ENCODE measurements around the gene PGM5. TPM values are rescaled to one million over a fixed set of nuclear protein-coding genes. Genes with fewer than 3 reads are reported as not detected.

Gene PGM5
- total and polyA plus RNA-seq, 2 donors (not counting 3 experiments of a cell fraction or from before 2014, with no cell fraction given): 0.14 to 1.9 TPM

DNA sequence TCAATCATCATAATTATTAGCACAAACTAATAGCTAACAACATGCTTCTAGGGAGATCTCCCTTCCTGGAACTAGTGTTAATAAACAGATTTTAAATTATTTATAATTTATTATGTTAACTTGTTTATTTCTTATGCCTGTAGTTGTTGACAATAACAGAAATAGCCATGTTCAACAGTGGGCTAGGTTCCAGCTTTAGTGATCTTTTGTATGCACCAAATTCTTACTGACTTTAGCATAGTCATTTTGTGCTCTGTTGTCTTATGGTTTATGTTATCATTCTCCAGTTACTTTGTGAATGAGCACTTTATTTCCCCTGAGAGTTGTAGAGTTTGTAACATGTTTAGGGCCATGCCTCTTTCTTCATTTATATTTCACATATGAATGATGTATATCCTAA is 113.7 kb downstream of the PGM5 start:
- Histone ChIP-seq H3K4me1 (ENCODE audit: control insufficient read depth, extremely low read depth, insufficient read depth, low read length) (no peaks in the 10 kb centered on the region), H3K79me2 (ENCODE audit: control insufficient read depth, insufficient read depth, low read length) (no peaks in the 10 kb centered on the region), H3K9me3 (replicated peaks; ENCODE audit: control insufficient read depth, insufficient read depth, low read length) (no peaks in the 10 kb centered on the region), H3K36me3 (ENCODE audit: control insufficient read depth in 2 of 2, extremely low read depth in 1 of 2, insufficient read depth in 2 of 2, low read length in 2 of 2) (no peaks in the 10 kb centered on the region), H3K27me3 (ENCODE audit: control insufficient read depth in 2 of 2, insufficient read depth in 2 of 2, low read length in 2 of 2) (no peaks in the 10 kb centered on the region), H3K4me2 (ENCODE audit: insufficient read depth, low read length) (no peak overlapping the region), H3K9ac (replicated peaks; ENCODE audit: extremely low read depth, insufficient read depth, low read length) (no peak overlapping the region), H3K4me3 (replicated peaks in 1 of 3; ENCODE audit: insufficient read depth in 1 of 3, low read depth in 1 of 3, low read length in 3 of 3) (no peak overlapping the region), H3K27ac (ENCODE audit: insufficient read depth, low read depth, low read length) (no peak overlapping the region), H4K20me1 (replicated peaks; ENCODE audit: control insufficient read depth, extremely low read depth, insufficient read depth, low read length) (no peaks in the 10 kb centered on the region), H3K9me1 (replicated peaks; ENCODE audit: control insufficient read depth, extremely low read depth, insufficient read depth, low read length) (no peaks in the 10 kb centered on the region), H2AFZ (ENCODE audit: low read depth, low read length) (no peak overlapping the region)
- CTCF ChIA-PET: no interaction called here
- BruUV-seq (replicated peaks): no TSS peak
- DNase-seq (ENCODE audit: low read depth, low spot score) (no peak), FAIRE-seq (no peak)
- POLR2A ChIA-PET: no interaction called here
- intact Hi-C loops (cut with micrococcal nuclease): no loop called here
- dilution Hi-C loops (cut with MboI; ENCODE audit: extremely low pct_ligation_motif_present, low sequenced_read_pairs): no loop called here
- TF ChIP-seq POLR2AphosphoS5 (IDR thresholded peaks at IDR 0.05; ENCODE audit: insufficient read depth, low read depth, low read length) (no peak), EZH2 (IDR thresholded peaks at IDR 0.05; ENCODE audit: borderline replicate concordance, low read depth, low read length, severe bottlenecking) (no peak)

DNA sequence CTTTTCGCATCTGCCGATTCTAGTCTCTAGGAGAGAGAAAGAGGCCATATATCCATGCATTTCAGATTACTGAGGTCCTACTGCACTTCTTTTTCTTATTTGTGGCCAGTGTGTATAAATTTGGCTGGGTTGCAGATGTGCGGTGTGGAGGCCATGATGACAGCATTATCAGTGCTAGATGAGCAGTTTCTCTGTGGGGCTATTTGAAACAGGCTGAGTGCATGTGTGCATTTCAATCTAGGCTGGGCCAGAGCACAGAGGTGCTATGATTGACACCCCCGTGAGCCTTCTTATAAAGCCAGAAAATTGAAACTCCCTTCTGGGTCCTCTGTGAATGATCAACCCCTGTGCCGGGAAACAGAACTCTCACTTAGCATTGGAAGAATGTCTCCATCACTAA is 114.2 kb downstream of the PGM5 start:
- H2AFZ ChIP-seq (ENCODE audit: low read depth, low read length): no peak overlapping the region
- no peaks in the 10 kb centered on the region for H3K9me1 ChIP-seq (replicated peaks; ENCODE audit: control insufficient read depth, extremely low read depth, insufficient read depth, low read length)
- dilution Hi-C loops (cut with MboI; ENCODE audit: extremely low pct_ligation_motif_present, low sequenced_read_pairs): no loop called here

More for the DNA sequence above, 114.2 kb downstream of the PGM5 start:
- no peaks in the 10 kb centered on the region for H3K9me3 ChIP-seq (replicated peaks; ENCODE audit: control insufficient read depth, insufficient read depth, low read length)
- no peaks in the 10 kb centered on the region for H3K4me1 ChIP-seq (ENCODE audit: control insufficient read depth, extremely low read depth, insufficient read depth, low read length)
- H3K4me2 ChIP-seq (ENCODE audit: insufficient read depth, low read length): no peak overlapping the region
- no peak overlapping the region for H3K4me3 ChIP-seq (replicated peaks in 1 of 3; ENCODE audit: insufficient read depth in 1 of 3, low read depth in 1 of 3, low read length in 3 of 3)
- no peaks in the 10 kb centered on the region for H3K36me3 ChIP-seq (ENCODE audit: control insufficient read depth in 2 of 2, extremely low read depth in 1 of 2, insufficient read depth in 2 of 2, low read length in 2 of 2)
- DNase-seq (ENCODE audit: low read depth, low spot score) (no peak), FAIRE-seq (no peak)
- H3K79me2 ChIP-seq (ENCODE audit: control insufficient read depth, insufficient read depth, low read length): no peaks in the 10 kb centered on the region
- no TSS peak for BruUV-seq (replicated peaks)
- ChIA-PET POLR2A (no interaction called here), CTCF (no interaction called here)
- no peaks in the 10 kb centered on the region for H3K27me3 ChIP-seq (ENCODE audit: control insufficient read depth in 2 of 2, insufficient read depth in 2 of 2, low read length in 2 of 2)
- H4K20me1 ChIP-seq (replicated peaks; ENCODE audit: control insufficient read depth, extremely low read depth, insufficient read depth, low read length): no peaks in the 10 kb centered on the region
- no peak overlapping the region for H3K27ac ChIP-seq (ENCODE audit: insufficient read depth, low read depth, low read length)
- intact Hi-C loops (cut with micrococcal nuclease): no loop called here
- H3K9ac ChIP-seq (replicated peaks; ENCODE audit: extremely low read depth, insufficient read depth, low read length): no peak overlapping the region
- TF ChIP-seq EZH2 (IDR thresholded peaks at IDR 0.05; ENCODE audit: borderline replicate concordance, low read depth, low read length, severe bottlenecking) (no peak), POLR2A (IDR thresholded peaks at IDR 0.05; ENCODE audit: low read depth, low read length) (no peak), FOS (IDR thresholded peaks at IDR 0.05; ENCODE audit: borderline replicate concordance, insufficient read depth, low read length) (no peak), POLR2AphosphoS5 (IDR thresholded peaks at IDR 0.05; ENCODE audit: insufficient read depth, low read depth, low read length) (no peak), JUN (IDR thresholded peaks at IDR 0.05; ENCODE audit: borderline replicate concordance, insufficient read depth, insufficient read length, low read depth) (no peak)
